GM19043 (cell line): ENCODE measurements around the gene MYCN.

Source experiments
- ATAC-seq: cut with Tn5 transposase; IDR thresholded peaks from one replicate; pipeline ENCODE4 v1.9.1; 2021; ENCODE audit warnings: low read depth; ENCODE audit not compliant: unreplicated experiment

Gene MYCN

GRCh38 chr2:15992457-15993231, 52.3 kb downstream of the MYCN start:
- no peak for ATAC-seq

- no peak for ATAC-seq
These were observed 52.9 kb downstream of the MYCN start for GRCh38 chr2:15993232-15993610.

- ATAC-seq, result no peak
These were observed 53.3 kb downstream of the MYCN start for GRCh38 chr2:15993666-15994065.

- ATAC-seq, result no peak
These were observed 55.3 kb downstream of the MYCN start for GRCh38 chr2:15995603-15996002.
